ENCODE results near the gene MTHFD2L.

MTHFD2L gene

DNA sequence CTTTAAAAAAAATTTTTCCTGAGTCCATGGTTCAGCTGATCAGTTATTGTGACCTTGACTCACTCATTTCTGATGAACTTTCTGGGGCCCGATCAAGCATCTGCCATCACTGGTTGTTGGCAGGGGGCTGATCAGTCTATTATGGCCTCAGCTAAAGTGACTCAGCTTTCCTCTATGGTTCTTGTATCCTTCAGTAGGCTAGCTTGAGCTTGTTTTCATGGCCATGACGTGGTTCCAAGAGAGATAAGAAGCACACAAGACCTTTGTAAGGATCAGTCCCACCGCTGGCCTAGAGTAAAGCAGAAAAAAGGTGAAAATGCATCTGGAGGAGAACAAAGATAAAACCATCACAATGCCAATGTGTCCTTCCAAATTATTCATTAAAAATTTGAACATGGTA lies 120.6 kb downstream of the MTHFD2L start:
- ATAC-seq (ENCODE audit: low read depth) = no peak
- DNase-seq (ENCODE audit: low spot score) = no peak
- H3K4me3 ChIP-seq (ENCODE audit: severe bottlenecking) = no peak overlapping the region
- peaks cover 13% of the 10 kb centered on the region for H3K4me1 ChIP-seq (ENCODE audit: insufficient read depth, poor library complexity, severe bottlenecking)
- H3K27ac ChIP-seq (ENCODE audit: poor library complexity, severe bottlenecking) = no peak overlapping the region
- H3K9me3 ChIP-seq (ENCODE audit: severe bottlenecking) = no peaks in the 10 kb centered on the region
- TF ChIP-seq, protein P1, sequence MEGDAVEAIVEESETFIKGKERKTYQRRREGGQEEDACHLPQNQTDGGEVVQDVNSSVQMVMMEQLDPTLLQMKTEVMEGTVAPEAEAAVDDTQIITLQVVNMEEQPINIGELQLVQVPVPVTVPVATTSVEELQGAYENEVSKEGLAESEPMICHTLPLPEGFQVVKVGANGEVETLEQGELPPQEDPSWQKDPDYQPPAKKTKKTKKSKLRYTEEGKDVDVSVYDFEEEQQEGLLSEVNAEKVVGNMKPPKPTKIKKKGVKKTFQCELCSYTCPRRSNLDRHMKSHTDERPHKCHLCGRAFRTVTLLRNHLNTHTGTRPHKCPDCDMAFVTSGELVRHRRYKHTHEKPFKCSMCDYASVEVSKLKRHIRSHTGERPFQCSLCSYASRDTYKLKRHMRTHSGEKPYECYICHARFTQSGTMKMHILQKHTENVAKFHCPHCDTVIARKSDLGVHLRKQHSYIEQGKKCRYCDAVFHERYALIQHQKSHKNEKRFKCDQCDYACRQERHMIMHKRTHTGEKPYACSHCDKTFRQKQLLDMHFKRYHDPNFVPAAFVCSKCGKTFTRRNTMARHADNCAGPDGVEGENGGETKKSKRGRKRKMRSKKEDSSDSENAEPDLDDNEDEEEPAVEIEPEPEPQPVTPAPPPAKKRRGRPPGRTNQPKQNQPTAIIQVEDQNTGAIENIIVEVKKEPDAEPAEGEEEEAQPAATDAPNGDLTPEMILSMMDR (IDR thresholded peaks at IDR 0.05; ENCODE audit: poor library complexity, severe bottlenecking) = no peak
- H3K27me3 ChIP-seq (ENCODE audit: insufficient read depth, poor library complexity, severe bottlenecking) = no peaks in the 10 kb centered on the region
- no peaks in the 10 kb centered on the region for H3K36me3 ChIP-seq (ENCODE audit: low read depth)

DNA sequence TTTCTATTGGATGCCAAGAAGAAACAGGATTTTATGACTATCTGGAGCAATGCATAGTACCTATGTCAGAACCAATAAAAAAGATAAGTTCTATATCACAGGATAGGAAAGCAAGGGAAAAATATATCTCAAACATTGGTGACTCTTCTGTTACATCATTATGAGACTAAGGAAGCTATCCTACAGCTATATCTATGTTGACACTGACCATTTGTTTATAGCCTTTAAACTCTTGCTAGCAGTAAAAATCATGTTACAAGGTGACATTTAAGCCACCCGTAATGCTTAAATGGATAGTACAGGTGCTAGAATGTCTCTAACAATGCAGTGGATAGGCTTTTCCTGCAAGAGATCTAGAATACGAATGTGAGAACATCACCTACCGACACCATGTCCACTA lies 121.8 kb downstream of the MTHFD2L start:
- Histone ChIP-seq H3K27me3 (ENCODE audit: insufficient read depth, poor library complexity, severe bottlenecking) (no peaks in the 10 kb centered on the region), H3K9me3 (ENCODE audit: severe bottlenecking) (no peaks in the 10 kb centered on the region), H3K27ac (ENCODE audit: poor library complexity, severe bottlenecking) (no peak overlapping the region), H3K36me3 (ENCODE audit: low read depth) (no peaks in the 10 kb centered on the region), H3K4me3 (ENCODE audit: severe bottlenecking) (no peak overlapping the region), H3K4me1 (ENCODE audit: insufficient read depth, poor library complexity, severe bottlenecking) (peaks cover 24% of the 10 kb centered on the region)
- TF ChIP-seq, protein P1 (IDR thresholded peaks at IDR 0.05; ENCODE audit: poor library complexity, severe bottlenecking) = no peak
- DNase-seq (ENCODE audit: low spot score) (no peak), ATAC-seq (ENCODE audit: low read depth) (no peak)

DNA sequence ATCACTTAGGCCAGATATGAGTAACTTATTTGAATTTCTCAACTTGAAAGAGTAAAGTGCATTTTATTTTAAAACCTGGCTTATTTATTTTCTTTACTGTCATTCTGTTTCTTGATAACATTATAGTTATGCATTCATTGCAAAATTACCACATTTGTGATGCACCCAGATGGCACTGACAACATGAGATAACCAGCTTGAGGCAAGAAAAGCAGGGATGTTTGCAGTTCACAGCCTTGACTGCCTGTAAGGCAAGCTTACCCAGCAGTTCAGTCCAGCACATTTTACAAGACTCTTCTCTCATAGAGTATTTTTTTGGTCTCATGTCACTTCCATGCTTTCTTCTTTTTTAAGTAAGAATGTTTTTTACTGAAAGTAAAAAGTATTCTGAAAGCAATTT lies 125.0 kb downstream of the MTHFD2L start:
- no peaks in the 10 kb centered on the region for H3K27me3 ChIP-seq (ENCODE audit: insufficient read depth, poor library complexity, severe bottlenecking)

DNA sequence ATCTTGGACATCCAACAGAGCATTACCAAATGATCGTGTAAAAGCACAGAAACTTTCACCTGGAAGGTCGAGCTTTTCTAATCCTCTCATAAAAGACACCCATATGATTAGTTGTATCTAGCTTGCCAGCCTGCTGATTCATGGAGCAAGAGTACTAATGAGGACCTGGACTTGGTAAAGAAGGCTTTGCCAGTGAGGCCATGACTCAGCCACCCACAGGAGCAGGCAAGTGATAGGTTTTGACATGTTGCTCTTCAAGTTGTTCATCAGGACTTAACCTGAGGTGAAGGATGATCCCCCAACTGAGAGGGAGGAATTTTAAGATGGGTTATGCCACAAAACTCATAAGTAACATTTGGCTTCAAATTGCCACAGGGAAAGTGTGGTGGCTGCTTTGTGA lies 125.7 kb downstream of the MTHFD2L start:
- Histone ChIP-seq H3K4me3 (ENCODE audit: severe bottlenecking) (no peak overlapping the region), H3K27me3 (ENCODE audit: insufficient read depth, poor library complexity, severe bottlenecking) (no peaks in the 10 kb centered on the region), H3K4me1 (ENCODE audit: insufficient read depth, poor library complexity, severe bottlenecking) (peaks cover 25% of the 10 kb centered on the region), H3K27ac (ENCODE audit: poor library complexity, severe bottlenecking) (peak overlapping the region; percentile 75), H3K36me3 (ENCODE audit: low read depth) (no peaks in the 10 kb centered on the region; the same call in 1 of the 2 replicates), H3K9me3 (ENCODE audit: severe bottlenecking) (no peaks in the 10 kb centered on the region)
- DNase-seq (ENCODE audit: low spot score) (peak; percentile 91), ATAC-seq (ENCODE audit: low read depth) (peak; percentile 97)
- TF ChIP-seq, protein P1 (IDR thresholded peaks at IDR 0.05; ENCODE audit: poor library complexity, severe bottlenecking) = no peak

More for the DNA sequence above, 125.0 kb downstream of the MTHFD2L start:
- Histone ChIP-seq H3K4me3 (ENCODE audit: severe bottlenecking) (no peak overlapping the region), H3K4me1 (ENCODE audit: insufficient read depth, poor library complexity, severe bottlenecking) (peaks cover 25% of the 10 kb centered on the region), H3K36me3 (ENCODE audit: low read depth) (no peaks in the 10 kb centered on the region; the same call in 1 of the 2 replicates), H3K9me3 (ENCODE audit: severe bottlenecking) (no peaks in the 10 kb centered on the region), H3K27ac (ENCODE audit: poor library complexity, severe bottlenecking) (peak overlapping the region; percentile 75)
- no peak for ATAC-seq (ENCODE audit: low read depth)
- no peak for DNase-seq (ENCODE audit: low spot score)
- TF ChIP-seq, protein P1 (IDR thresholded peaks at IDR 0.05; ENCODE audit: poor library complexity, severe bottlenecking) = no peak

DNA sequence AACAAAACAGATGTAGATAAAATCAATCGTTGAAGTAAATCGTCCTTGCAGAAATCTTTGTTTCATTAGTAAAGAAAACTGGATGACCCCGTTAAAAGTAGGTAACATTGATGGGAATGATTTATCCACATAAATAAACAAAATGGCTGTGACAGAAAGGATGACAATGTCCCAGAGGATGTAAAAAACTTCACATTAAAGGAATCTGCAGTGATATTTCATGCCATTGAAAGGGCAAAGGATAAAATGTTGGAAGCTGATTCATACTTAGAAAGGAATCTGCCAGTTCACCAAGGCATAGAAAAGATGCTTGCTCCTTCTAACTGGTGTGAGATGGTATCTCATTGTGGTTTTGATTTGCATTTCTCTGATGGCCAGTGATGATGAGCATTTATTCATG lies 126.1 kb downstream of the MTHFD2L start:
- Histone ChIP-seq H3K27ac (ENCODE audit: poor library complexity, severe bottlenecking) (peak overlapping the region; percentile 75), H3K27me3 (ENCODE audit: insufficient read depth, poor library complexity, severe bottlenecking) (no peaks in the 10 kb centered on the region), H3K9me3 (ENCODE audit: severe bottlenecking) (no peaks in the 10 kb centered on the region), H3K4me3 (ENCODE audit: severe bottlenecking) (no peak overlapping the region), H3K36me3 (ENCODE audit: low read depth) (peaks cover 3% of the 10 kb centered on the region; the same call in 1 of the 2 replicates), H3K4me1 (ENCODE audit: insufficient read depth, poor library complexity, severe bottlenecking) (peaks cover 25% of the 10 kb centered on the region)
- DNase-seq (ENCODE audit: low spot score) = no peak
- peak; percentile 71 for ATAC-seq (ENCODE audit: low read depth)
- TF ChIP-seq, protein P1 (IDR thresholded peaks at IDR 0.05; ENCODE audit: poor library complexity, severe bottlenecking) = no peak
